Nephron progenitor cell (in vitro differentiated cells): ENCODE data around the gene CDK5RAP1.

ENCODE experiments used
- DNase-seq: peaks from one replicate; pipeline ENCODE4 v3.0.0; 2021
- H3K27ac Mint-ChIP-seq: 2 replicates; pipeline ENCODE4 v1.8.0; 2021; ENCODE audit warnings: mild to moderate bottlenecking, moderate library complexity, mixed read lengths
- H3K27me3 Mint-ChIP-seq: 2 replicates; pipeline ENCODE4 v1.8.0; 2021; ENCODE audit warnings: mild to moderate bottlenecking, low read depth, mixed read lengths; ENCODE audit not compliant: poor library complexity
- H3K36me3 Mint-ChIP-seq: 2 replicates; pipeline ENCODE4 v1.8.0; 2021; ENCODE audit warnings: low read depth, mixed read lengths
- H3K4me1 Mint-ChIP-seq: 2 replicates; pipeline ENCODE4 v1.8.0; 2021; ENCODE audit warnings: mixed read lengths
- H3K4me3 Mint-ChIP-seq: 2 replicates; pipeline ENCODE4 v1.8.0; 2021; ENCODE audit warnings: mild to moderate bottlenecking, moderate library complexity, mixed read lengths
- H3K9me3 Mint-ChIP-seq: 2 replicates; pipeline ENCODE4 v1.8.0; 2021; ENCODE audit warnings: mild to moderate bottlenecking, moderate library complexity, mixed read lengths
- TF ChIP-seq, protein P1 (sequence below): fragments of 200-600 bp; sonication (generic); IDR thresholded peaks from 2 replicates; pipeline ENCODE4 v1.5.0; 2021; ENCODE audit warnings: antibody characterized with exemption

CDK5RAP1 gene, protein sequence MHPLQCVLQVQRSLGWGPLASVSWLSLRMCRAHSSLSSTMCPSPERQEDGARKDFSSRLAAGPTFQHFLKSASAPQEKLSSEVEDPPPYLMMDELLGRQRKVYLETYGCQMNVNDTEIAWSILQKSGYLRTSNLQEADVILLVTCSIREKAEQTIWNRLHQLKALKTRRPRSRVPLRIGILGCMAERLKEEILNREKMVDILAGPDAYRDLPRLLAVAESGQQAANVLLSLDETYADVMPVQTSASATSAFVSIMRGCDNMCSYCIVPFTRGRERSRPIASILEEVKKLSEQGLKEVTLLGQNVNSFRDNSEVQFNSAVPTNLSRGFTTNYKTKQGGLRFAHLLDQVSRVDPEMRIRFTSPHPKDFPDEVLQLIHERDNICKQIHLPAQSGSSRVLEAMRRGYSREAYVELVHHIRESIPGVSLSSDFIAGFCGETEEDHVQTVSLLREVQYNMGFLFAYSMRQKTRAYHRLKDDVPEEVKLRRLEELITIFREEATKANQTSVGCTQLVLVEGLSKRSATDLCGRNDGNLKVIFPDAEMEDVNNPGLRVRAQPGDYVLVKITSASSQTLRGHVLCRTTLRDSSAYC

DNA sequence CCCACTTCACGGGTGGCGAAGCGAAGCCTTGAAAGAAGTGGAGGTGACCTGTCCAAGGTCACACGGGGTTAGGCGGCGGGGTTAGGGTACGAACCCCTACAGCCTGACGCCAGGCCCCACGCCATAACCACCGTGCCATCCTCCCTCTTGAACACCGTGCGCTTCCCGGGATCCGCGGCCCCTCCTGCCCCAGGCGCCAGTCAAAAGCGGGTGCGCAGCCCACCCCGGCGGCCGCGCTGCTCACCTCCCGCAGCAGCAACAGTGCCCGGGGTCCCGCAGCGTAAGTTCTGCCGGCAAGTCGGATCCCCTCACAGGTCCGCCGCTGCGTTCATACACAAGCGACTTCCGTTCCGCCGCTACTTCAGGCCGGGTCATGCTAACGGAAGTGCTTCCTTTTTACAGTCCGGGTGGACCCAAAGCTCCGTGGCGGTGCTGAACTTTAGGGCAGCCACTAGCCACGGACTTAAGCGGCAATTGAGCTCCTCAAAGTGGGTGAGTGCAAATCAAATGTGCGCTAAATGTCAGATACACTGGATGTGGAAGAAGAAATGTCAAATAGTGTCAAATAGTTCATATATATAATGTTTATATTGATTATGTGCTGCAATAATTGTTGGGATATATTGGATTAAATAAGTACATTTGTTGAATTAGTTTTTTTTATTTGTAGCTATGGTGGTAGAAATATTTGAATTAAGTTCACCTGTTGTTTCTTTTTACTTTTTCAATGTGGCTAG is at the start of gene CDK5RAP1:
CDK5RAP1 (minus strand) TSS at position 336 of the 737 bp plus-strand sequence. CDS start 4,455 bp downstream, outside the sequence.
- Mint-ChIP-seq H3K4me3 (peak within 1 kb of the TSS; percentile 97), H3K9me3 (no peaks in the 10 kb centered on the region), H3K36me3 (peaks cover 18% of the 10 kb centered on the region), H3K27me3 (no peaks in the 10 kb centered on the region), H3K27ac (peak within 1 kb of the TSS; percentile 70), H3K4me1 (peaks cover 38% of the 10 kb centered on the region)
- DNase-seq = peak; percentile 82
- TF ChIP-seq, protein P1, sequence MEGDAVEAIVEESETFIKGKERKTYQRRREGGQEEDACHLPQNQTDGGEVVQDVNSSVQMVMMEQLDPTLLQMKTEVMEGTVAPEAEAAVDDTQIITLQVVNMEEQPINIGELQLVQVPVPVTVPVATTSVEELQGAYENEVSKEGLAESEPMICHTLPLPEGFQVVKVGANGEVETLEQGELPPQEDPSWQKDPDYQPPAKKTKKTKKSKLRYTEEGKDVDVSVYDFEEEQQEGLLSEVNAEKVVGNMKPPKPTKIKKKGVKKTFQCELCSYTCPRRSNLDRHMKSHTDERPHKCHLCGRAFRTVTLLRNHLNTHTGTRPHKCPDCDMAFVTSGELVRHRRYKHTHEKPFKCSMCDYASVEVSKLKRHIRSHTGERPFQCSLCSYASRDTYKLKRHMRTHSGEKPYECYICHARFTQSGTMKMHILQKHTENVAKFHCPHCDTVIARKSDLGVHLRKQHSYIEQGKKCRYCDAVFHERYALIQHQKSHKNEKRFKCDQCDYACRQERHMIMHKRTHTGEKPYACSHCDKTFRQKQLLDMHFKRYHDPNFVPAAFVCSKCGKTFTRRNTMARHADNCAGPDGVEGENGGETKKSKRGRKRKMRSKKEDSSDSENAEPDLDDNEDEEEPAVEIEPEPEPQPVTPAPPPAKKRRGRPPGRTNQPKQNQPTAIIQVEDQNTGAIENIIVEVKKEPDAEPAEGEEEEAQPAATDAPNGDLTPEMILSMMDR = no peak

DNA sequence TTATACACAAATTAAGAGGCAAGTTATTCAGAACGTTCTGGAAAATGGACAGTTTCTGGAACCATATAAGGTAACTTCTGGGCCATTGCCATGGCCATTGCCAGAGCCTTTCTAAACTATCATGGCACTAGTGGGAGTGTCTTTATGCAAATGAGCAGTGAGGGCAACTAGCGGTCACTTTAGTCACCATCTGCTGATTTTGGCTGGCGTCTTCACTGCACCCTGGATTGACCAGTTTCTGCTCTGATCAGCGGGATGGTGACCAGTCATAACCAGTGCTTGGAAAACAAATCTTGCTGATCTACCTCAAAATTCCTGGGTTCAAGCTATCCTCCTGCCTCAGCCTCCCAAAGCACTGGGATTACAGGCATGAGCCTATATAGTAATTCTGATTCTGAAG is 49.5 kb upstream of the CDK5RAP1 start:
- H3K4me3 Mint-ChIP-seq = no peak overlapping the region
- H3K4me1 Mint-ChIP-seq = peaks cover 8% of the 10 kb centered on the region
- no peak for DNase-seq
- TF ChIP-seq, protein P1 = no peak
- no peaks in the 10 kb centered on the region for H3K36me3 Mint-ChIP-seq
- no peak overlapping the region for H3K27ac Mint-ChIP-seq
- H3K9me3 Mint-ChIP-seq = peaks cover 17% of the 10 kb centered on the region
- H3K27me3 Mint-ChIP-seq = peaks cover 27% of the 10 kb centered on the region

DNA sequence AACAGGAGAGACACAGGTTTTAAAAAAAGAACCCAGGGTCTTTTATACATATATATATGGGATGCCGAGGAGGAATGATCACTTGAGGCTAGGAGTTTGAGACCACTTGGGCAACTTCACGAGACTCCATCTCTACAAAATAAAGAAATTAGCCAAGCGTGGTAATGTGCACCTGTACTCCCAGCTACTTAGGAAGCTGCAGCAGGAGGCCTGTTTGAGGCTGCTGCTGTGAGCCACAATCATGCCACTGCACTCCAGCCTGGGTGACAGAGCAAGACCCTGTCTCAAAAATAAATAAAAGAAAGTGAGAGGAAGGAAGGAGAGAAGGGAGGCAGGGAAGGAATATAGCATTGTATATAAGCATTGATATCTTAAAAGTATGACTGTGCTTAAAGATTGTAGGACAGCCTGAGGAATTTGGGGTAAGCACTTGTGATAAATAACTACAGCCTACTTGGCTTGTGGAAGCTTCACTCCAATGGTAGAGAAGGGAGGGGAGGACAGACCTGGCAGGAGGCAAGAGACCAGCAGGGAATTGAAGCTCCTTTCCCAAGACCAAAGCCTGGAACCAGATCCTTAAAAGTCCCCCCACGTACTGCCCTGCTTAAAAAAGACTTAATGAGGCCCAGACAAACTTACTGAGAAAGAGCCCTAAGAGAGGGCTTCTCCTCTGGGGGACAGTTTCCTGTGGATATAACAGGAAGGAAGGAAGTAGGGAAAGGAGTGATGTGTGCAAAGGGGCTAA is 44.7 kb upstream of the CDK5RAP1 start:
- Mint-ChIP-seq H3K9me3 (peaks cover 17% of the 10 kb centered on the region), H3K4me1 (peaks cover 24% of the 10 kb centered on the region), H3K27me3 (peaks cover 44% of the 10 kb centered on the region), H3K4me3 (no peak overlapping the region), H3K36me3 (no peaks in the 10 kb centered on the region), H3K27ac (no peak overlapping the region)
- DNase-seq = no peak
- TF ChIP-seq, protein P1 = no peak

DNA sequence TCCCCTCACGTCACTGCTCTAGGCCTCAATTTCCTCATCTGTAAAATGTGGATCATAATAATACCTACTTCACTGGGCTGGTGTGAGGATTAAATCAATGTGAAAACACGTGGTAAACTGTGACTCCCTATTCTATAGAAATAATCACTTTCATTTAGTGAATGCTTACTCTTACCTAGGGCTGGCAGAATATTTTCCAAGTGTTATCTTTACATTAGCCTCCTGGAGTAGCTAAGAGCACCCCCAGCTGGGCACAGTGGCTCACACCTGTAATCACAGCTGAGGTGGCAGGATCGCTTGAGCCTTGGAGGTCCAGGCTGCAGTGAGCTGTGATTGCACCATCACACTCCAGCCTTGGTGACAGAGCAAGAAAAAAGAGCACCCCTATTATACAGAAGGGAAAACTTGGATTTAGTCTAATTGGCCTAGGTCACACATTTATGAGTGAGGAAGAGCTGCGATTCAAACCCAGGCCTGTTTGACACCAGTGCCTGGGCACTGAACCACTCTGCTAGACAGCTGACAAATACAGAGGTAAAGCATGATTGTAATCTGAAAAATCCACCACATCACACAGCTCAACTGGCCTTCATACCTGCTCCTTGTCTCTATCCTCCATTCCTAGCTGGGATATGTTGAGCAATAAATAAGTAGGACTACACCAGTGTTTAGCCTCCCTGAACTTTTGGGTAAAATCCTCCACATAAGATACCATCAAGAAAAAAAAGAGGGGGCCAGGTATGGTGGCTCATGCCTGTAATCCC is 43.7 kb upstream of the CDK5RAP1 start:
- H3K4me3 Mint-ChIP-seq = peak overlapping the region; percentile 87
- H3K4me1 Mint-ChIP-seq = peaks cover 24% of the 10 kb centered on the region
- TF ChIP-seq, protein P1 = no peak
- no peak for DNase-seq
- no peak overlapping the region for H3K27ac Mint-ChIP-seq
- no peaks in the 10 kb centered on the region for H3K36me3 Mint-ChIP-seq
- H3K27me3 Mint-ChIP-seq = peaks cover 44% of the 10 kb centered on the region
- H3K9me3 Mint-ChIP-seq = peaks cover 17% of the 10 kb centered on the region
